OCI-LY3 (cell line): ENCODE data around the gene CRABP1.

ENCODE experiments used
- H2AFZ ChIP-seq: fragments of 200-600, 300-600 bp; shearing (Covaris generic); 2 replicates; pipeline ENCODE4 v1.6.0; 2014; ENCODE audit warnings: antibody characterized with exemption, low read depth, low read length
- H3K27ac ChIP-seq: fragments of 200-600, 300-600 bp; sonication (generic); 2 replicates; pipeline ENCODE4 v1.5.1; 2014; ENCODE audit warnings: mild to moderate bottlenecking, low read length, moderate library complexity, mixed read lengths
- H3K27me3 ChIP-seq: fragments of 200-600, 300-600 bp; sonication (generic); 2 replicates; pipeline ENCODE4 v1.6.1; 2014; ENCODE audit warnings: low read depth, low read length, mixed read lengths
- H3K36me3 ChIP-seq: fragments of 200-600, 300-600 bp; sonication (generic); replicated peaks from 2 replicates; pipeline ENCODE3; 2014; ENCODE audit warnings: low read depth, low read length, mixed read lengths
- H3K4me1 ChIP-seq: fragments of 300-600, 200-600 bp; sonication (generic); 2 replicates; pipeline ENCODE4 v1.6.1; 2014; ENCODE audit warnings: low read length, mixed read lengths
- H3K4me2 ChIP-seq: fragments of 200-600, 300-600 bp; sonication (generic); 2 replicates; pipeline ENCODE4 v1.6.1; 2014; ENCODE audit warnings: low read length, mixed read lengths
- H3K4me3 ChIP-seq: fragments of 300-600, 200-600 bp; sonication (generic); 2 replicates; pipeline ENCODE4 v1.5.1; 2014; ENCODE audit warnings: antibody characterized with exemption, mild to moderate bottlenecking, low read length, moderate library complexity
- H3K79me2 ChIP-seq: fragments of 300-600, 200-600 bp; shearing (Covaris generic); 2 replicates; pipeline ENCODE4 v1.6.1; 2014; ENCODE audit warnings: mild to moderate bottlenecking, low read length, mixed read lengths
- H3K9ac ChIP-seq: fragments of 300-600, 200-600 bp; shearing (Covaris generic); 2 replicates; pipeline ENCODE4 v1.6.0; 2014; ENCODE audit warnings: mild to moderate bottlenecking, low read length, moderate library complexity
- H3K9me3 ChIP-seq: fragments of 200-600, 300-600 bp; shearing (Covaris generic); 2 replicates; pipeline ENCODE4 v1.6.1; 2014; ENCODE audit warnings: low read length, mixed read lengths; ENCODE audit not compliant: insufficient read depth
- H4K20me1 ChIP-seq: fragments of 200-600, 300-600 bp; sonication (generic); 2 replicates; pipeline ENCODE4 v1.6.1; 2016; ENCODE audit warnings: low read length, mixed read lengths; ENCODE audit not compliant: insufficient read depth
- EZH2phosphoT487 ChIP-seq: fragments of 200-600 bp; shearing (Covaris generic); IDR thresholded peaks from 2 replicates; pipeline ENCODE4 v1.6.1; 2018; ENCODE audit warnings: antibody characterized with exemption, mixed run types, low read depth
- TF ChIP-seq, protein P1 (sequence below): fragments of 200-600, 300-600 bp; sonication (generic); IDR thresholded peaks from 2 replicates; pipeline ENCODE4 v1.5.1; 2014; ENCODE audit warnings: antibody characterized with exemption, low read length, low read depth

Gene CRABP1

GRCh38 chr15:78360958-78361718, 21.0 kb downstream of the CRABP1 start:
- H4K20me1 ChIP-seq, result no peaks in the 10 kb centered on the region
- peak overlapping the region; percentile 40 for H3K4me2 ChIP-seq
- H3K27me3 ChIP-seq, result peaks cover 26% of the 10 kb centered on the region
- H3K79me2 ChIP-seq, result no peaks in the 10 kb centered on the region
- H3K4me3 ChIP-seq, result peak overlapping the region; percentile 20; the same call in 1 of the 2 replicates
- H3K9ac ChIP-seq, result no peak overlapping the region
- H3K36me3 ChIP-seq, result no peaks in the 10 kb centered on the region
- H3K4me1 ChIP-seq, result peaks cover 17% of the 10 kb centered on the region
- no peak for TF ChIP-seq EZH2phosphoT487
- TF ChIP-seq, protein P1, sequence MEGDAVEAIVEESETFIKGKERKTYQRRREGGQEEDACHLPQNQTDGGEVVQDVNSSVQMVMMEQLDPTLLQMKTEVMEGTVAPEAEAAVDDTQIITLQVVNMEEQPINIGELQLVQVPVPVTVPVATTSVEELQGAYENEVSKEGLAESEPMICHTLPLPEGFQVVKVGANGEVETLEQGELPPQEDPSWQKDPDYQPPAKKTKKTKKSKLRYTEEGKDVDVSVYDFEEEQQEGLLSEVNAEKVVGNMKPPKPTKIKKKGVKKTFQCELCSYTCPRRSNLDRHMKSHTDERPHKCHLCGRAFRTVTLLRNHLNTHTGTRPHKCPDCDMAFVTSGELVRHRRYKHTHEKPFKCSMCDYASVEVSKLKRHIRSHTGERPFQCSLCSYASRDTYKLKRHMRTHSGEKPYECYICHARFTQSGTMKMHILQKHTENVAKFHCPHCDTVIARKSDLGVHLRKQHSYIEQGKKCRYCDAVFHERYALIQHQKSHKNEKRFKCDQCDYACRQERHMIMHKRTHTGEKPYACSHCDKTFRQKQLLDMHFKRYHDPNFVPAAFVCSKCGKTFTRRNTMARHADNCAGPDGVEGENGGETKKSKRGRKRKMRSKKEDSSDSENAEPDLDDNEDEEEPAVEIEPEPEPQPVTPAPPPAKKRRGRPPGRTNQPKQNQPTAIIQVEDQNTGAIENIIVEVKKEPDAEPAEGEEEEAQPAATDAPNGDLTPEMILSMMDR, result no peak
- H3K9me3 ChIP-seq, result no peaks in the 10 kb centered on the region
- no peak overlapping the region for H3K27ac ChIP-seq
- H2AFZ ChIP-seq, result no peak overlapping the region

DNA sequence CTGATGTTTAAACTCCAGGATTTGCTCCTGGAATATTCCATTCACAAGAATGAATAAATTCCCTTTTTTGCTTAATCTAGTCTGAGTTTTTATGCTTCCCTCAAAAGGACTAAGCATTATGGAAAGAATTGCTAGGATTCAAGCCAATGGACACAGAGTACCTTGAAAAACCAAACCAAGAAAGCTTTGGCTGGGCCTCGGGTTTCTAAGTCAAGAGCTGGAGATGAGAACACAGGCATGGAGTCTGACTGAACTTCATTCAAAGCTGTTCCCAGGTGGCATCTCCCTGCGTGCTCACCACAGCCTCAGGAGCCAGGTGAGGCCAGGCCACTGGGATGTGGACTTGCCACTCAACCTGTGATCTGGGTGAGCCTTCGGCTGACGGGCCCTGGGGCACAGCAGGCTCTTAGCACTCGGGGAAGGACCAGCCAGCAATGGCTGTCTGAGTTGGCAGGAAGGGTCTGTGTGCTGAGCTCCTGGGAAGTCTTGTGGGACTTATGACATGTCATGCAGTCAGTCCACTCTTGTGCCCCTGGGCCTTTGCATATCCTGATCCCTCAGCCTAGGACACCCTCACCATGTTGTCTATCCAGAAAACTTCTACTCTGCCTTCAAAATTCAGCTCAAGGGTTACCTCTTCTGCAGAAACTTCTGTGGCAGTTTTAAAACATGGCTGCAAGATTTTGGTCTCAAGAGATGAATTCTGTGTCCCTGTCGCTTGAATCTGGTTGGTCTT, 21.8 kb downstream of the CRABP1 start:
- Histone ChIP-seq H3K9ac (no peak overlapping the region), H3K4me3 (peak overlapping the region; percentile 20; the same call in 1 of the 2 replicates), H3K4me2 (peak overlapping the region; percentile 40), H3K27ac (no peak overlapping the region), H2AFZ (no peak overlapping the region), H3K4me1 (peaks cover 17% of the 10 kb centered on the region), H4K20me1 (no peaks in the 10 kb centered on the region), H3K36me3 (no peaks in the 10 kb centered on the region), H3K9me3 (no peaks in the 10 kb centered on the region), H3K27me3 (peaks cover 26% of the 10 kb centered on the region), H3K79me2 (no peaks in the 10 kb centered on the region)
- TF ChIP-seq EZH2phosphoT487, result no peak
- TF ChIP-seq, protein P1, result no peak

GRCh38 chr15:78362716-78363380, 22.7 kb downstream of the CRABP1 start:
- no peak overlapping the region for H3K4me3 ChIP-seq
- no peak overlapping the region for H3K9ac ChIP-seq
- no peak overlapping the region for H2AFZ ChIP-seq
- no peaks in the 10 kb centered on the region for H3K9me3 ChIP-seq
- H3K4me1 ChIP-seq, result peaks cover 17% of the 10 kb centered on the region
- H3K27me3 ChIP-seq, result peaks cover 26% of the 10 kb centered on the region
- no peak for TF ChIP-seq EZH2phosphoT487
- TF ChIP-seq, protein P1, result no peak
- H3K4me2 ChIP-seq, result no peak overlapping the region
- H3K27ac ChIP-seq, result no peak overlapping the region
- H3K79me2 ChIP-seq, result no peaks in the 10 kb centered on the region
- H3K36me3 ChIP-seq, result no peaks in the 10 kb centered on the region
- no peaks in the 10 kb centered on the region for H4K20me1 ChIP-seq

- H3K27me3 ChIP-seq, result peaks cover 23% of the 10 kb centered on the region
- peaks cover 18% of the 10 kb centered on the region for H3K4me1 ChIP-seq
- TF ChIP-seq, protein P1, result no peak
- TF ChIP-seq EZH2phosphoT487, result no peak
- H4K20me1 ChIP-seq, result no peaks in the 10 kb centered on the region
- no peak overlapping the region for H3K4me2 ChIP-seq
- no peak overlapping the region for H3K9ac ChIP-seq
- no peak overlapping the region for H3K27ac ChIP-seq
- no peak overlapping the region for H2AFZ ChIP-seq
- no peaks in the 10 kb centered on the region for H3K36me3 ChIP-seq
- no peaks in the 10 kb centered on the region for H3K9me3 ChIP-seq
- no peak overlapping the region for H3K4me3 ChIP-seq
- no peaks in the 10 kb centered on the region for H3K79me2 ChIP-seq
Measured at GRCh38 chr15:78363381-78363734, 23.2 kb downstream of the CRABP1 start.
